Hematopoietic multipotent progenitor cell treated with erythropoietin and hydrocortisone succinate and interleukin-3 and kit ligand, for 8 days (in vitro differentiated cells): ENCODE data around the gene EPHA10.
"Not testable (repeated sequence)": the region's sequence is repeated elsewhere in the genome, so short reads cannot be mapped to it uniquely, and the experiment has no call there.

Experiments used
- DNase-seq: peaks from one replicate; pipeline ENCODE4 v3.0.0-alpha.2; 2015

Gene EPHA10

GRCh38 chr1:37708471-37708870 is 56.4 kb downstream of the EPHA10 start:
- DNase-seq = no peak

- DNase-seq = no peak
Measured at GRCh38 chr1:37705399-37705798, 59.5 kb downstream of the EPHA10 start.

- DNase-seq = no peak
Measured at GRCh38 chr1:37704966-37705365, 60.0 kb downstream of the EPHA10 start.

GRCh38 chr1:37703061-37703460 is 61.9 kb downstream of the EPHA10 start:
- no peak for DNase-seq

GRCh38 chr1:37701051-37701450 is 63.9 kb downstream of the EPHA10 start:
- no peak for DNase-seq

- DNase-seq = no peak
Measured at GRCh38 chr1:37699147-37699546, 65.8 kb downstream of the EPHA10 start.

GRCh38 chr1:37697737-37698136 is 67.2 kb downstream of the EPHA10 start:
- DNase-seq = no peak

- no peak for DNase-seq
Measured at GRCh38 chr1:37697090-37697489, 67.8 kb downstream of the EPHA10 start.

GRCh38 chr1:37692834-37693175 is 72.1 kb downstream of the EPHA10 start:
- peak; percentile 27 for DNase-seq

- DNase-seq = peak; percentile 97
Measured at GRCh38 chr1:37692078-37692833, 72.7 kb downstream of the EPHA10 start, which contains the start of gene CDCA8. Gene CDCA8 (plus strand): TSS chr1:37692516. CDS start chr1:37692691, 175 bp downstream.

GRCh38 chr1:37691497-37692077 is 73.3 kb downstream of the EPHA10 start:
- peak; percentile 43 for DNase-seq

GRCh38 chr1:37688926-37689325 is 76.0 kb downstream of the EPHA10 start:
- DNase-seq = peak; percentile 25

GRCh38 chr1:37687764-37688163 is 77.2 kb downstream of the EPHA10 start:
- not testable (repeated sequence) for DNase-seq

- no peak for DNase-seq
Measured at GRCh38 chr1:37685722-37686121, 79.2 kb downstream of the EPHA10 start.

- not testable (repeated sequence) for DNase-seq
Measured at GRCh38 chr1:37684182-37684581, 80.7 kb downstream of the EPHA10 start.

GRCh38 chr1:37682334-37682987 is 82.5 kb downstream of the EPHA10 start:
- DNase-seq = peak; percentile 80

- no peak for DNase-seq
Measured at GRCh38 chr1:37680933-37681332, 84.0 kb downstream of the EPHA10 start.

GRCh38 chr1:37677808-37678207 is 87.1 kb downstream of the EPHA10 start:
- no peak for DNase-seq

GRCh38 chr1:37677143-37677439 is 87.8 kb downstream of the EPHA10 start:
- DNase-seq = no peak

- DNase-seq = no peak
Measured at GRCh38 chr1:37676281-37677142, 88.4 kb downstream of the EPHA10 start.

- no peak for DNase-seq
Measured at GRCh38 chr1:37673920-37674319, 91.0 kb downstream of the EPHA10 start.

GRCh38 chr1:37672136-37672870 is 92.6 kb downstream of the EPHA10 start:
- no peak for DNase-seq

GRCh38 chr1:37671261-37671660 is 93.7 kb downstream of the EPHA10 start:
- no peak for DNase-seq
